K562 (cell line): ENCODE data around the gene SYNE1.

ENCODE experiments used
- ATF3 ChIP-seq, 2 experiments: fragments of 450-650 bp in 1 of 2; sonication (generic) in 1 of 2; formaldehyde crosslinking in 1 of 2; IDR thresholded peaks in 1 of 2; conservative IDR thresholded peaks in 1 of 2; 2 replicates each; pipeline versions ENCODE4 v1.6.1 to v1.8.1; 2016 to 2023; ENCODE audit warnings: mild to moderate bottlenecking in 2 of 2, moderate library complexity in 2 of 2, inconsistent platforms in 1 of 2, missing genetic modification reagents in 1 of 2
- CHD2 ChIP-seq: IDR thresholded peaks from 2 replicates; pipeline ENCODE4 v1.6.1; 2011; ENCODE audit warnings: low read depth, low read length
- CTCF ChIP-seq, 3 experiments: IDR thresholded peaks in 2 of 3; conservative IDR thresholded peaks in 1 of 3; 2 replicates each; pipeline ENCODE4 v1.5.1; 2011 to 2012; ENCODE audit warnings: low read length in 3 of 3, mild to moderate bottlenecking in 3 of 3, control low read depth in 2 of 3, improper control_type of control experiment in 1 of 3, inconsistent platforms in 1 of 3, low read depth in 1 of 3, mixed read lengths in 1 of 3, moderate library complexity in 1 of 3; ENCODE audit not compliant: insufficient read depth in 2 of 3
- EP300 ChIP-seq: IDR thresholded peaks from 2 replicates; pipeline ENCODE4 v1.6.1; 2012; ENCODE audit warnings: low read length, improper control_type of control experiment
- FOXK2 ChIP-seq, 2 experiments: fragments of 450-650 bp; IDR thresholded peaks in 1 of 2; conservative IDR thresholded peaks in 1 of 2; 2 replicates each; pipeline ENCODE4 v1.6.1; 2016; ENCODE audit warnings: low read depth in 2 of 2, mild to moderate bottlenecking in 1 of 2
- KAT2B ChIP-seq: IDR thresholded peaks from one replicate; pipeline ENCODE4 v1.6.1; 2012; ENCODE audit warnings: low read depth, mild to moderate bottlenecking, control low read depth, inconsistent platforms, low read length, moderate library complexity
- MAX ChIP-seq: sonication (generic); formaldehyde crosslinking; IDR thresholded peaks from 2 replicates; pipeline ENCODE4 v1.9.0; 2022; ENCODE audit warnings: mild to moderate bottlenecking, missing genetic modification reagents
- NBN ChIP-seq: fragments of 450-650 bp; IDR thresholded peaks from 2 replicates; pipeline ENCODE4 v1.6.1; 2016; ENCODE audit warnings: low read depth, mild to moderate bottlenecking
- NR2C2 ChIP-seq, 2 experiments: fragments of 200-800 bp in 1 of 2; sonication (Bioruptor generic) in 1 of 2; sonication (generic) in 1 of 2; formaldehyde crosslinking in 1 of 2; IDR thresholded peaks; 2 replicates each; pipeline versions ENCODE4 v1.6.1 to v1.8.0; 2016 to 2022; ENCODE audit warnings: mild to moderate bottlenecking in 1 of 2, missing compliant biosample characterization in 1 of 2, missing genetic modification characterization in 1 of 2, missing genetic modification reagents in 1 of 2
- POLR2A ChIP-seq: fragments of 450-650 bp; conservative IDR thresholded peaks from 2 replicates; pipeline ENCODE4 v1.6.1; 2016

GRCh38 chr6:152142105-152142504, 495.1 kb downstream of the SYNE1 start:
- TF ChIP-seq CTCF (IDR thresholded peaks at IDR 0.05 in 2 of 3, conservative IDR thresholded peaks at IDR 0.05 in 1 of 3; ENCODE audit: insufficient read depth in 2 of 3, low read depth in 1 of 3, low read length in 3 of 3), result no peak
- TF ChIP-seq FOXK2 (conservative IDR thresholded peaks at IDR 0.05 in 1 of 2, IDR thresholded peaks at IDR 0.05 in 1 of 2; ENCODE audit: low read depth in 2 of 2), result no peak
- TF ChIP-seq NBN, result no peak
- TF ChIP-seq CHD2, result no peak
- TF ChIP-seq POLR2A, result no peak
- no peak for TF ChIP-seq EP300
- TF ChIP-seq KAT2B, result no peak
- no peak for TF ChIP-seq MAX (CRISPR knock-in tag)
- no peak for TF ChIP-seq ATF3 (IDR thresholded peaks at IDR 0.05)
- no peak for TF ChIP-seq ATF3 (CRISPR knock-in tag; conservative IDR thresholded peaks at IDR 0.05)
- TF ChIP-seq NR2C2 (CRISPR knock-in tag; IDR thresholded peaks at IDR 0.05), result no peak
- TF ChIP-seq NR2C2 (tag; IDR thresholded peaks at IDR 0.05), result no peak
